ENCODE measurements around the gene HECTD2. TPM values are rescaled to one million over a fixed set of nuclear protein-coding genes. Genes with fewer than 3 reads are reported as not detected.
"Not testable (repeated sequence)": the region's sequence is repeated elsewhere in the genome, so short reads cannot be mapped to it uniquely, and the experiment has no call there.

Gene HECTD2
- total RNA-seq, 1 donor: 15.1 TPM

DNA sequence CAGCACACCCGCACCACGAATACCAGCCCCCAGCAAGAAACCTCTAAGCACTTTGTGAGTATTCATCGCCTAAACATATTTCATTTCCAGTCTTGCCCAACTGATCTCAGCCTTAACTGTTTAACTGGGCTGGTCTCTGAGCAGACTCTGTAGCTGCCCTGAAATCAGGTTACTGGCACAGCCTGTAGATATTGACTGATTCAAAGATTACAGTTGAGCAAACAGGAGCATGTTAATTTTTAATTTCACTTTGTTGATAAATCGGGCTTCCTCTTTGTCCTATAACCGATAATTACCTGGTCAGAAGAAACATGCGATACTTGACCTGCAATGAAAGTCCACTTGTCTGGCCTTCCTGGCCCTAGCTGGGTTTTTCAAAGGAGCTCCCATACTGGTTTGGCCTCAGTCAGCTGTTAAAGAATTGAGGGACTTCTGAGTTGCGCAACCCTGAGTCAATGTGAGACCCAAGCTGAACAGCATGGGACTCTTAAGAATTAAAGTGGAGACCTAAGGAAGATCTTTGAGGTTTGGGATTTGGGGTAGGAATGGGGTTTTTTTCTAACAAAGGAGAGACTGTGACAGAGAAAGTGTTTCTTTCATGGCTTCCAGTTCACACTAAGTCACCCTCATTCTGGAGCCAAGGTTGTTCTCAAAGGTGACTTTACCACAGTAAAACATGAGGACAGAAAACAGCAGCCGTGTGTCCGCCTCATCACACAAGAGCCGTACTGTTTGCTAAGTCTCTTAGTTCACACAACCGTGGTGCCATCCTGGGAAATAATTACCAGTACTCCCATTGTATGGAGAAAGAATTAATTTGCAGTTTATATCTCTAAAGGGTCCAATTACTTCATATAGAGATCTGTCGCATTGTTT is 146.8 kb downstream of the HECTD2 start:
- DNase-seq (ENCODE audit: low read depth): no peak

DNA sequence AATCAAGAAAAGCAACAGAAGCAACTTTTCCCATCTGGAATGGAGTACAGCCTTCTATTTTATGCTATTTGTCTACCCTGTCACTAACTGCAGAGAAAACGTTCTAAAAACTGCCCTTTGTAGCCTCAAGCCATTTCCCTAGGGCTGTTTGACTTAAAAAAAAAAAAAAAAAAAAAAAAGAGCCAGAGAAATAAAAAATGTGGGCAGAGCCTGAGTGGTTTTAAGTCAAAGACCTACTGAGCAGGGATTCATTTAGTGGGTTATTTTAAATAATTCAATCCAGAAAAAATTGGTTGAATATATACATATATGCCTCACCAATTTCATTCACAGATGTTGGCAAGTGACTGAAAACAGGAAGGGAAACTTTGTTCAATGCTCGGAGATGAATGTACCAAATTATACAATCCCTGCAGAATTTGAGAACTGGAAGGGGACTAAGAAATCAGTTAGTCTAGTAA is 147.5 kb downstream of the HECTD2 start:
- TF ChIP-seq, protein P1, sequence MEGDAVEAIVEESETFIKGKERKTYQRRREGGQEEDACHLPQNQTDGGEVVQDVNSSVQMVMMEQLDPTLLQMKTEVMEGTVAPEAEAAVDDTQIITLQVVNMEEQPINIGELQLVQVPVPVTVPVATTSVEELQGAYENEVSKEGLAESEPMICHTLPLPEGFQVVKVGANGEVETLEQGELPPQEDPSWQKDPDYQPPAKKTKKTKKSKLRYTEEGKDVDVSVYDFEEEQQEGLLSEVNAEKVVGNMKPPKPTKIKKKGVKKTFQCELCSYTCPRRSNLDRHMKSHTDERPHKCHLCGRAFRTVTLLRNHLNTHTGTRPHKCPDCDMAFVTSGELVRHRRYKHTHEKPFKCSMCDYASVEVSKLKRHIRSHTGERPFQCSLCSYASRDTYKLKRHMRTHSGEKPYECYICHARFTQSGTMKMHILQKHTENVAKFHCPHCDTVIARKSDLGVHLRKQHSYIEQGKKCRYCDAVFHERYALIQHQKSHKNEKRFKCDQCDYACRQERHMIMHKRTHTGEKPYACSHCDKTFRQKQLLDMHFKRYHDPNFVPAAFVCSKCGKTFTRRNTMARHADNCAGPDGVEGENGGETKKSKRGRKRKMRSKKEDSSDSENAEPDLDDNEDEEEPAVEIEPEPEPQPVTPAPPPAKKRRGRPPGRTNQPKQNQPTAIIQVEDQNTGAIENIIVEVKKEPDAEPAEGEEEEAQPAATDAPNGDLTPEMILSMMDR (IDR thresholded peaks at IDR 0.05; ENCODE audit: insufficient read depth, low read depth, low read length): no peak
- no peak for DNase-seq (ENCODE audit: low read depth)
- H3K4me3 ChIP-seq (ENCODE audit: low read depth, low read length): no peak overlapping the region

More for the DNA sequence above, 146.8 kb downstream of the HECTD2 start:
- no peak overlapping the region for H3K4me3 ChIP-seq (ENCODE audit: low read depth, low read length)
- TF ChIP-seq, protein P1 (IDR thresholded peaks at IDR 0.05; ENCODE audit: insufficient read depth, low read depth, low read length): no peak

DNA sequence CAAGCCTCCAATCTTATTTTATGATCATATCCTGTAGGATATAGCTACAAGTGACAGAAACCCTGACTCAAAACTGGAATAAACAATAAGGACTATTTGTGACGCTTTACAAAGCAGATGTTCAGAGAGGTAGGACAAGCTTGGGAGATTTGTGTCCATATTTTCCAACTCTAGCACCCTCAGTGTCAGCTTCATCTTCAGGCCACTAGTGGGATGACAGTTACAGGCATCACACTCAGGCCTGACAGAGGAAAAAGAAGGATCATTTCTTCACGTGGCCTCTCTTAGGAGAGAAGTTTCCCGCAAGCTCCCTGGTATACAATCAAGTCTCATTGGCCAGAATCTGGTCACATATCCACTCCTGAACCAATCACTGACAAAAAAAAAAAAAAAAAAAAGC is 148.3 kb downstream of the HECTD2 start:
- TF ChIP-seq, protein P1 (IDR thresholded peaks at IDR 0.05; ENCODE audit: insufficient read depth, low read depth, low read length): no peak
- DNase-seq (ENCODE audit: low read depth): no peak
- H3K4me3 ChIP-seq (ENCODE audit: low read depth, low read length): no peak overlapping the region

DNA sequence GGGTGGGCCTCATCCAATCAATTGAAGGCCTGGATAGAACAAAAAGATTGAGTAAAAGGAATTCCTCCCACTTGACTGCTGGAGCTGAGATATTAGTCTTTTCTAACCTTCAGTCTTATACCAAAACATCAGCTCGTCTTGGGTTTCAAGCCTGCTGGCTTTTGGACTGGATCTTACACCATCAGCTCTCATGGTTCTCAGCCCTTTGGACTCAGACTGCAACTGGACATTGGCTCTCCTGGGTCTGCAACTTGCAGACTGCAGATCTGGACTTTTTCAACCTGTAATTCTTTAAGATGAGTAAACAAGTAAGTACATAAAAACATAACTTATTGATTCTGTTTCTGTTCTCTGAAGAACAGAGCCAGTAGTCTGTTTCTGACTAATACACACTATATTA is 149.0 kb downstream of the HECTD2 start:
- DNase-seq (ENCODE audit: low read depth): no peak
- TF ChIP-seq, protein P1 (IDR thresholded peaks at IDR 0.05; ENCODE audit: insufficient read depth, low read depth, low read length): no peak
- H3K4me3 ChIP-seq (ENCODE audit: low read depth, low read length): no peak overlapping the region

DNA sequence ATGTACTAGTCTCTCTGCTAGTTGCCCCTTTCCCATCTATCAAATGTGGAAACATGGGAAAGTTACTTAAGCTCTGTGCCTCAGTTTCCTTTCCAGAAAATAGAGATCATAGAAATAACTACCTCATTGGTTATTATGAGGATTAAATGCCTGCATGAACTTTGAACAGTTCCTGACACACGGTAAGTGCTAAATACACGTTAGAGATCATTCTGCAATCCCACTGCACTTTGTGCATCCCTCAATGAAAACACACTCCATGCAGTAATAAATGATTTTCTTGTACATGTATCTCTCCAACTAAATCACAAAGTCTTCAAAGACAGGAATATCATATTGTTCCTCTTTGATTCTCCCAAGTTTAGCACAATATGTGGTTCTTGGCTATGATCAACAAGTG is 149.6 kb downstream of the HECTD2 start:
- DNase-seq (ENCODE audit: low read depth): no peak
- H3K4me3 ChIP-seq (ENCODE audit: low read depth, low read length): no peak overlapping the region
- TF ChIP-seq, protein P1 (IDR thresholded peaks at IDR 0.05; ENCODE audit: insufficient read depth, low read depth, low read length): no peak

DNA sequence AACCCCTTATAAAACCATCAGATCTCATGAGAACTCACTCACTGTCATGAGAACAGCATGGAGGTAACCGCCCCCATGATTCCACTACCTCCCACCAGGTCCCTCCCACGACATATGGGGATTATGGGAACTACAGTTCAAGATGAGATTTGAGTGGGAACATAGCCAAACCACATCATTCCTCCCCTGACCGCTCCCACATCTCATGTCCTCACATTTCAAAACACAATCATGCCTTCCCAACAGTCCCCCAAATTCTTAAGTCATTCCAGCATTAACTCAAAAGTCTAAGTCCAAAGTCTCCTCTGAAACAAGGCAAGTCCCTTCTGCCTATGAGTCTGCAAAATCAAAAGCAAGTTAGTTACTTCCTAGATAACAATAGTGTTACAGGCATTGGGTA is 150.7 kb downstream of the HECTD2 start:
- not testable (repeated sequence) for H3K4me3 ChIP-seq (ENCODE audit: low read depth, low read length)
- DNase-seq (ENCODE audit: low read depth): peak; percentile 87

DNA sequence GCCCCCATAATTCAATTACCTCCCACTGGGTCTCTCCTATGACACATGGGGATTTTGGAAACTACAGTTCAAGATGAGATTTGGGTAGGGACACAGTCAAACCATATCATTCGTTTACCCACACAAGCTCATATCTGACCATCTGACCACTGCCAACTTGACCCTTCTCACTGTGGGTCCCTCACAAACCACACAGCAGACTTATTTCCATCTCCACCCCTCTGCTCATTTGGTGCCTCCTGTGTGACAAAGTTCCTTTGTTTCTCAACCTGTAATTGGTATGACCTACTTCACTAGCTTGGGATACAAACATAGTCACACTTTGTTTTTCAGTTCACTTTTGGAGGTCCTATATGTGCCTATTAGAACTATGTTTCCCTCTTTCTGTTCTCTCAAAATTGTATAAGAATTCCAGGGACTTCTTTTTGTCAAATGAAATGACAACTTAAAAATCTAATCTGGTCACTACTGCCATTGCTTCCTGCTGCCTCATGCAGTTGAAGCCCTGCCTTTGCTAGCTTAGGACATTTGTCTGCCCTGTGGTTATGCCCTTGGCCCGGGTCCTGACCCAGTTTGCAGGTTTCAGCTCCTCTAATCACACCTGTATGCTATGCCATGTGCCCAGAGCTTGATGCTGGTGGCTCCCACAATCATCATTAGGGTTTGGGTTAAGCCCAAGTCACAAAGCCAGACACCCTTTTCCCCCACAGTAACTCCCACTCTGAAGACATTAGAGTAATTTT is 152.9 kb downstream of the HECTD2 start:
- H3K4me3 ChIP-seq (ENCODE audit: low read depth, low read length): no peak overlapping the region
- TF ChIP-seq, protein P1 (IDR thresholded peaks at IDR 0.05; ENCODE audit: insufficient read depth, low read depth, low read length): no peak
- no peak for DNase-seq (ENCODE audit: low read depth)
